OCI-M1 (cell line): Measurements from ENCODE around the gene USP8.

Source experiments
- DNase-seq: peaks from one replicate; lab custom pipeline; 2025; lab: John Stamatoyannopoulos, UW

USP8 gene

DNA sequence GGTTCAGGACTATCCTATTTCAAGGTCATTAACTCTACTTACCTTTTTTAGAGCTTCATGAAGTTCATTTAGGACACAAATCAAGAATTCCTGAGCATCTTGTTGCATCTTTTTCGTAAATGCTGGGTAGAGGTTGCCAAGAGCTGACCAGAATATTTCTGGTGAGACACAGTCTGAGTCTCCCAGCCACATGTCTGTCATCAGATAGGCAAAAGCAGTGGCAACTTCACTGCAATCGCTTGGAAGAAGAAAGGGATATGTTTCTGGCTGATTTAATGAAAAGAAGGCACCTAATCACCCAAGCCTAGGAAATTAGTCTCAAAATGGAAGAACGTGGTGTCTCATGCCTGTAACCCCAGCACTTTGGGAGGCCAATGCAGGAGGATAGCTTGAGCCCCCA, 119.4 kb downstream of the USP8 start:
- DNase-seq, result peak; percentile 5

DNA sequence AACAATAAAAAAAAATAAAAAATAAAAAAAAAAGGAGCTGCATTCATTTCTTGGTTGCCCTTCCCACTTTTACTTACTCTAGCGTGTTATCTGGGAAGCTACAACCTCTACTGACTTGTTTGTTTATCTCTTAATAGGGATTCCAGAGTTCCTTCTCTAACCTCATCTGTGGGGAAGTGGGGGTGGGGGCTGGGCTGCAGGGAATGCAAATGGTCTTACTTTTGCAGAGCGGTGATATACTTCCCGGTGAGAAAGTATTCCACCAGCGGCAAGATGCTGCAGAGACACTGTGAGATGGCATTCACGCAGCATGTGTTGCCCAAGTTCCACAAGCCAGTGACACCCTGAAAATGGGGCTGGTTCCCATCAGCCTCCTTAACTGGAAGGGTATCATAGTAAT, 120.2 kb downstream of the USP8 start:
- peak; percentile 20 for DNase-seq

DNA sequence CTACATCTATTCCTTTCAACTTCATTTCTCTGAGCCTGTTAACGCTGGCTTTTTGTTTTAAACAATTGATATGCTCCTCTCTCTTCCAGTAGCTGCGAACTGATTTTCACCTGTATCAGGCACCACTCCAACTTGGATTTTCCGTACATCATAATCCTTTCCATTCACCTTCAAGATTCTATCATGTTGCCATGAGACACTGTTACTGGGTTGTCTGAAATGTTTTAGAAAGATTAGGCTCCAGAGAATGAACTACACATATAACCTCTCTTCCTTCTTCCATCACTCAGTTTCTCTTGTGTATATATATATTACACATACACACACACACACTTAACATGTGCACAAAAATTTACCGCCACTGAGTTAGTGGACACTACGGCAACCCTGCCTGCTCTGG, 122.4 kb downstream of the USP8 start, which contains the start of gene USP50:
USP50 (minus strand) TSS at position 101 of the 400 bp plus-strand sequence. CDS start 141 bp downstream, outside the sequence.
- DNase-seq, result no peak

GRCh38 chr15:50549326-50549725, 125.1 kb downstream of the USP8 start:
- no peak for DNase-seq

GRCh38 chr15:50552238-50552637, 128.0 kb downstream of the USP8 start:
- DNase-seq, result no peak

DNA sequence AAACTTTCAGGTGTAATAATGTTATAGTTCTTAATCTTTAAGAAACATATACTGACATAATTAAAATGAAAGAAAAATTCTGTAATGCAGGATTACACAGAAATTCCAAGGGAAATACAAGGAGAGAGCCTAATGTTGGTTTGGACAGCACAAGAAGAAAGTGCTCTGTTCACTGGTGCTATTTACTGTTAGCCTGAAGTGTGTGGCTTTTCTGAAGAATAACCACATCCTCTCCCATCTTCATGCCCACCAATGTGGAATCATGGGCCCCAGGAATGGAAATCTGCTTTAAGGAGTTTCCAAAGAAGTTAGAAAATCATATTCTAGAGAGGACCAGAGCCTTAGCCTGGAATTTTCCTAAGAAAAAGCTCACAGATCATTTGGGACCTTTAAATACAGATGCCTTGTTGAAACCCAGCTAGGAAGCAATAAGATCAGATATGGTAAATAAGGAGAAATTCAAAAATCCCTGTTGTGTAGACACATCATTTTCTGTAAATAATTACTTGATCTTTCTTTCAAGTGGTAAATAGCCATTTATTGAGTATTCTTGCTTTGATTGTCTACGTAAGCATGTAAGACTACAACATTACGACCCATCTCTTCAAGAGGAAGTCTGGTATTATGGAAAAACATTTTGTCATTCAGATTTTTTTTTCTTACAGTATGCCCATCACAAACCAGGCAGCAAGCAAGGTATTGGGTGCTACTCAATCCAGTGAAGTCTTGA, 132.6 kb downstream of the USP8 start:
- DNase-seq, result no peak

DNA sequence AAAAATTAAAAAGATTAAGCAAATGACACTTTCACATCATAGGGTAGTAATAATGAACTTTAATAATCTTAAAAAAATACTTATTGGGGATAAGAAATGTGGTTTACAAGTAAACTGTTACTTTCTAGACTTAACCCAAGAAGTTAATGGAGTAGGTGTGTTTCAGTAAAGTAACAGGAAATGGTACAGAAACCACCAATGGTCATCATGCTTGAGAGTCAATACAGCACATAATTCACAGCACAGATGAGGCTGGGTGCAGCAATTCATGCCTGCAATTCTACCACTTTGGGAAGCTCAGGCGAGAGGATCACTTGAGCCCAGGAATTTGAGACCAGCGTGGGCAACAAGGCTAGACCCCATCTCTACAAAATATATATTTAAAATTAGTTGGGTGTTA, 133.8 kb downstream of the USP8 start:
- no peak for DNase-seq

DNA sequence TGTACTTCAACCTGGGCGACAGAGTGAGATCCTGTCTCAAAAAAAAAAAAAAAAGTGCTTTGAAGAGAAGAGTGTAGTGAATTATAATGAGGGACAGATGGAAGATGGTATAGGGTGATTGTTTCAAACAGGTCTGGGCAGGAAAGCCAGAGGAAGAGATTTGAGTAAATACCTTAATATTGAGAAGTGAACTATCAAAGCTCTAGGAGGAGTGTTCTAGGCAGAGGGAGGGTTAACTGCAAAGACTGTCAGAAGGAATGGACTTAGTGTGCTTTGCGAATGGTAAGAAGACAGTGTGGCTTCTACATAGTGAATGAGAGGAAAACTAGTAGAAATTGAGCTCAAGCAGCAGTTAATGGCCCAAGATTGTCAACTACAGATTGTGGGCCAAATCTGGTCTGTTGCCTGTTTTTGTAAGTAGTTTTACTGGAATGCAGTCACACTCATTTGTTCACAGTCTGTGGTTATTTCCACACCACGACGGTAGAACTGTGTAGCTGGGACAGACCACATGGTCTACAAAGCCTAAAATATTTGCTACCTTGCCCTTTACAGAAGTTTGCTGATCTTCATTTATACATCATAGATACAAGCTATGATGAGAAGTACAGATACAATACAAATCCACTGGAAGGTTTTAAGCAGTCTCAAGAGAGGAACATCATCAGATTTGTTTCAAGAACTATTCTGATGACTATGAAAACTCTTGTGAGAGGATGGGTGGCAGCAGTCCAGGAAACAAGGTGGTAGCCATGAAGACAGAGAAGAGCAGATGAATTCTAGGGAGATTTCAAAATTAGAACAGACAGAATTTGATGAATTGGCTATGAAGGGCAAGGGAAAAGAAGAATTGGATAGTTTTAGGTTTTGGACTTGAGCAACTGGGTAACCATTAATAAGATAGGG, 138.8 kb downstream of the USP8 start:
- no peak for DNase-seq

DNA sequence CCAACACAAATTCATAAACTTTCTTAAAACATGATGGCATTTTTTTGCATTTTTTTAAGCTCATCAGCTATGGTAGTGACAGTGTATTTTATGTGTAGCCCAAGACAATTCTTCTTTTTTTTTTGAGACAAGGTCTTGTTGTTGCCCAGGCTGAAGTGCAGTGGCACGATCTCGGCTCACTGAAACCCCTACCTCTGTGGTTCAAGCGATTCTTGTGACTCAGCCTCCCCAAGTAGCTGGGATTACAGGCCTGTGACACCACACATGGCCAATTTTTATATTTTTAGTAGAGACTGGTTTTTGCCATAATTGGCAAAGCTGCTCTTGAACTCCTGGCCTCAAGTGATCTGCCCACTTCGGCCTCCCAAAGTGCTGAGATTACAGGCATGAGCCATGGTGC, 139.6 kb downstream of the USP8 start:
- no peak for DNase-seq
